ENCODE data around the gene INSC.

GRCh38 chr11:15291885-15292284, 177.2 kb downstream of the INSC start:
- TF ChIP-seq CTCF (conservative IDR thresholded peaks at IDR 0.05; ENCODE audit: low read depth, low read length) (no peak), RFX5 (IDR thresholded peaks at IDR 0.05; ENCODE audit: low read depth, low read length) (no peak)
